HL-60 (cell line): ENCODE measurements around the gene BAZ1B.
"Not testable (repeated sequence)": the region's sequence is repeated elsewhere in the genome, so short reads cannot be mapped to it uniquely, and the experiment has no call there.

Experiments used
- DNase-seq, 2 experiments: peaks; one replicate each; pipeline ENCODE4 v3.0.0-alpha.2; 2010 to 2020; ENCODE audit warnings: low read depth in 1 of 2, low spot score in 1 of 2
- H3K27ac ChIP-seq: fragments of 250-450 bp; sonication (Bioruptor Pico); replicated peaks from 2 replicates; pipeline ENCODE4 v1.5.1; 2020; ENCODE audit warnings: mild to moderate bottlenecking, moderate library complexity
- H3K27me3 ChIP-seq: fragments of 250-450 bp; sonication (Bioruptor Pico); 2 replicates; pipeline ENCODE4 v1.5.1; 2021; ENCODE audit warnings: mild to moderate bottlenecking, moderate library complexity; ENCODE audit not compliant: insufficient read depth, poor library complexity, severe bottlenecking
- H3K4me3 ChIP-seq: replicated peaks from 2 replicates; pipeline ENCODE4 v1.5.1; 2011; ENCODE audit warnings: mild to moderate bottlenecking, control low read depth, low read length; ENCODE audit not compliant: insufficient read depth
- CTCF ChIP-seq: IDR thresholded peaks from one replicate; pipeline ENCODE4 v1.5.1; 2011; ENCODE audit warnings: low read length, control low read depth, inconsistent platforms; ENCODE audit not compliant: insufficient read depth
- GABPA ChIP-seq: IDR thresholded peaks from 2 replicates; pipeline ENCODE4 v1.6.1; 2012; ENCODE audit warnings: low read depth
- POLR2AphosphoS5 ChIP-seq: IDR thresholded peaks from 2 replicates; pipeline ENCODE4 v1.6.1; 2012; ENCODE audit warnings: low read depth
- REST ChIP-seq: IDR thresholded peaks from 2 replicates; pipeline ENCODE4 v1.6.1; 2012; ENCODE audit warnings: low read depth; ENCODE audit not compliant: insufficient replicate concordance
- SPI1 ChIP-seq: IDR thresholded peaks from 2 replicates; pipeline ENCODE4 v1.6.1; 2012; ENCODE audit warnings: low read depth, mild to moderate bottlenecking, borderline replicate concordance

Gene BAZ1B

GRCh38 chr7:73535918-73536317, 13.8 kb upstream of the BAZ1B start:
- H3K27me3 ChIP-seq, H3K4me3 ChIP-seq, H3K27ac ChIP-seq, DNase-seq: not testable (repeated sequence)
- 0 out of 2 replicates have a peak, but pooled peaks have one; percentile 27 for TF ChIP-seq POLR2AphosphoS5

GRCh38 chr7:73533742-73534141, 11.6 kb upstream of the BAZ1B start:
- Histone ChIP-seq H3K4me3 (no peak overlapping the region), H3K27ac (no peak overlapping the region), H3K27me3 (no peaks in the 10 kb centered on the region)
- TF ChIP-seq CTCF (no peak), GABPA (no peak), SPI1 (no peak), REST (no peak), POLR2AphosphoS5 (no peak)
- no peak for DNase-seq

GRCh38 chr7:73532224-73532623, 10.1 kb upstream of the BAZ1B start:
- DNase-seq, result no peak
- H3K27ac ChIP-seq, result no peak overlapping the region
- H3K4me3 ChIP-seq, result no peak overlapping the region
- no peaks in the 10 kb centered on the region for H3K27me3 ChIP-seq
- TF ChIP-seq SPI1, result no peak
- no peak for TF ChIP-seq GABPA
- no peak for TF ChIP-seq REST
- no peak for TF ChIP-seq POLR2AphosphoS5
- TF ChIP-seq CTCF, result no peak

- no peak for TF ChIP-seq POLR2AphosphoS5
- TF ChIP-seq SPI1, result no peak
- TF ChIP-seq CTCF, result no peak
- TF ChIP-seq GABPA, result no peak
- TF ChIP-seq REST, result no peak
- Histone ChIP-seq H3K4me3 (no peak overlapping the region), H3K27me3 (no peaks in the 10 kb centered on the region), H3K27ac (no peak overlapping the region)
- DNase-seq, result peak in 1 of 2 experiments; percentile 62
Observed at GRCh38 chr7:73530800-73531199, 8.7 kb upstream of the BAZ1B start.
